HAP-1 (cell line): ENCODE results near the gene THRA.

Experiments
- DNase-seq, 2 experiments: peaks; one replicate each; pipeline ENCODE4 v3.0.0-alpha.2; 2016 to 2020; ENCODE audit warnings: low spot score in 2 of 2
- H3K27me3 ChIP-seq: fragments of 250-450 bp; sonication (Bioruptor Pico); 2 replicates; pipeline ENCODE4 v1.5.1; 2020; ENCODE audit warnings: low read depth, mild to moderate bottlenecking, moderate library complexity
- H3K36me3 ChIP-seq: fragments of 250-450 bp; sonication (Bioruptor Pico); replicated peaks from 2 replicates; pipeline ENCODE4 v1.5.1; 2020; ENCODE audit warnings: mild to moderate bottlenecking
- H3K4me1 ChIP-seq: fragments of 250-450 bp; sonication (Bioruptor Pico); 2 replicates; pipeline ENCODE4 v1.5.1; 2020; ENCODE audit warnings: mild to moderate bottlenecking
- H3K4me3 ChIP-seq: fragments of 250-450 bp; sonication (Bioruptor Pico); 2 replicates; pipeline ENCODE4 v1.5.1; 2020; ENCODE audit warnings: mild to moderate bottlenecking, moderate library complexity
- H3K9me3 ChIP-seq: fragments of 250-450 bp; sonication (Bioruptor Pico); 2 replicates; pipeline ENCODE4 v1.5.1; 2020; ENCODE audit warnings: mild to moderate bottlenecking, moderate library complexity
- in situ Hi-C: fragments of 300-500 bp; cut with MboI; formaldehyde crosslinking; loops from 3 replicates; pipeline ENCODE4 v1.14.3; 2020; ENCODE audit warnings: low sequenced_read_pairs, inconsistent platforms, mixed read lengths

The THRA gene

DNA sequence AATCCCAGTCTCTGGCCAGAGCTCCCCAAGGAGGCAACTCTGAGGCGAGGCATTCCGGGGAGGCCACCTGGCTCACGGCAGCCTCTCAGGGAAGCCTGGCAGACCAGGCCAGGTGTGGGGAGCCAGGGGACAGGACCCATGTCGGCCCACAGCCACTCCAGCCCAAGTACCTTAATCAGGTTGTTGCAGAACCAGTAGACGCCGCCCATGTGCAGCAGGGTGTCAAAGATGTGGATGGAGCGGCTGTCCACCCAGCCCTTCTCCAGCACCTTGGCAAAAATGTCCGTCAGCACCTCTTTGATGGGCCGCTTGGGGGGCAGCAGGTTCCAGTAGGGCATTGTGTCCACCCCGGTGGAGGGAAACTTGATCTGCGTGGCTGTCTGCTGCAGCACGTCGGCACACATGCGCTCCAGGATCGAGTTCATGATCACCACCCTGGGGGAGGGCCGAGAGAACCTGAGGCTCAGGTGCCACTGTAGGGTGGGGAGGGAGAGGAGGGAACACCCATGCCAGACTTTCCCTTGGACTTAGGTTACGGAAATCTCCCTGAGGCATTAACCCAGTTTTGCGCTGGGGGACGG is 39.7 kb upstream of the THRA start:
- DNase-seq = no peak
- in situ Hi-C loops = loop anchor here (10.0 kb wide), 1 partner anchor 272 kb away; no protein-coding TSS in a partner anchor
- H3K36me3 ChIP-seq = peaks cover 74% of the 10 kb centered on the region
- H3K4me1 ChIP-seq = no peaks in the 10 kb centered on the region
- H3K27me3 ChIP-seq = no peaks in the 10 kb centered on the region
- H3K9me3 ChIP-seq = no peaks in the 10 kb centered on the region
- no peak overlapping the region for H3K4me3 ChIP-seq

DNA sequence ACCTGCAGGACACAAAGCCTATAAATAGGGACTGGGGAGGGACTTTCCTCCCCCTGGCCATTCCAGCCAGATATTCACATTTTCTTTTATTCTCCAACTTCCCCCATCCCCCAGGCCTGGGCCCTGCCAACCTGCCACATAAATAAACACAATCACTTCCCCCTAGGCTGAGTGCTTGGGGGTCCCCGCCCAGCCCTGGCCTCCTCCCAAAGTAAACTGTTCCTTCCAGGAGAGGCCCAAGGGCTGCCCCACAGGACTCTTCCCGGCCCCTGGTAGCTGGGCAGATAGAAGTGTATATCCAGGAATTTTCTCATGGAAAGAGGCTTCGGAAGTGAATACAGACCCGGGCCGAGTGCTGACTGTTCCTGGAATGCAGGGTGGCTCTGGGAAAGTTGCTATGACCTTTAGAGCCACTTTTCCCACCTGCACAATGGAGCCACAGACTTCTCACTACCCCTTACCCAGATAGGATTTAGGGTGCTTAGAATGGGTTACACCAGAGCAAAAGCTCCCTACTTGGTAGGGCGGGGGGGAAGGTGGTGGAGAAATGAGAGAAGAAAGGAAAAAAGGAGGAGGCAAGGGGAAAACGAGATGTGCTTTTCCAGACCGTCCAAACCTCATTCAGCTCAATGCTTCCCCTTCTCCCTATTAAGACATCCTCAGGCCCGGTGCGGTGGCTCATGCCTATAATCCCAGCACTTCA is 39.0 kb upstream of the THRA start:
- no peak for DNase-seq
- in situ Hi-C loops = loop anchor here (10.0 kb wide), 1 partner anchor 271 kb away; no protein-coding TSS in a partner anchor
- Histone ChIP-seq H3K4me3 (no peak overlapping the region), H3K4me1 (no peaks in the 10 kb centered on the region), H3K9me3 (no peaks in the 10 kb centered on the region), H3K36me3 (peaks cover 78% of the 10 kb centered on the region), H3K27me3 (no peaks in the 10 kb centered on the region)

DNA sequence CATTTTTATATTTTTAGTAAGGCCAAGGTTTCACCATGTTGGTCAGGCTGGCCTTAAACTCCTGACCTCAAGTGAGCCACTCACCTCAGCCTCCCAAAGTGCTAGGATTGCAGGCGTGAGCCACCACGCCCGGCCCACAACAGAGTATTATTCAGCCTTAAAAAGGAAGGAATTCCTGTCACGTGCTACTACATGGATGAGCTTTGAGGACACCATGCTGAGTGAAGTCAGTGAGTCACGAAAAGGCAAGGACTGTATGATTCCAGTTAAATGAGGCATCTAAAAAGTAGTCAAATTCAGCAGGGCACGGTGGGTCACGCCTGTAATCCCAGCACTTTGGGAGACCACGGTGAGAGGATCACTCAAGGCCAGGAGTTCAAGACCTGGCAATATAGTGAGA is 37.9 kb upstream of the THRA start:
- no peaks in the 10 kb centered on the region for H3K9me3 ChIP-seq
- DNase-seq = no peak
- peaks cover 75% of the 10 kb centered on the region for H3K36me3 ChIP-seq
- no peaks in the 10 kb centered on the region for H3K27me3 ChIP-seq
- in situ Hi-C loops = loop anchor here (10.0 kb wide), 1 partner anchor 270 kb away; no protein-coding TSS in a partner anchor
- no peaks in the 10 kb centered on the region for H3K4me1 ChIP-seq
- H3K4me3 ChIP-seq = no peak overlapping the region

- H3K4me3 ChIP-seq = no peak overlapping the region
- in situ Hi-C loops = loop anchor here (10.0 kb wide), 1 partner anchor 269 kb away; no protein-coding TSS in a partner anchor
- H3K4me1 ChIP-seq = no peaks in the 10 kb centered on the region
- H3K9me3 ChIP-seq = no peaks in the 10 kb centered on the region
- peaks cover 69% of the 10 kb centered on the region for H3K36me3 ChIP-seq
- DNase-seq = no peak
- no peaks in the 10 kb centered on the region for H3K27me3 ChIP-seq
Measured at GRCh38 chr17:40025559-40025958, 37.2 kb upstream of the THRA start.

DNA sequence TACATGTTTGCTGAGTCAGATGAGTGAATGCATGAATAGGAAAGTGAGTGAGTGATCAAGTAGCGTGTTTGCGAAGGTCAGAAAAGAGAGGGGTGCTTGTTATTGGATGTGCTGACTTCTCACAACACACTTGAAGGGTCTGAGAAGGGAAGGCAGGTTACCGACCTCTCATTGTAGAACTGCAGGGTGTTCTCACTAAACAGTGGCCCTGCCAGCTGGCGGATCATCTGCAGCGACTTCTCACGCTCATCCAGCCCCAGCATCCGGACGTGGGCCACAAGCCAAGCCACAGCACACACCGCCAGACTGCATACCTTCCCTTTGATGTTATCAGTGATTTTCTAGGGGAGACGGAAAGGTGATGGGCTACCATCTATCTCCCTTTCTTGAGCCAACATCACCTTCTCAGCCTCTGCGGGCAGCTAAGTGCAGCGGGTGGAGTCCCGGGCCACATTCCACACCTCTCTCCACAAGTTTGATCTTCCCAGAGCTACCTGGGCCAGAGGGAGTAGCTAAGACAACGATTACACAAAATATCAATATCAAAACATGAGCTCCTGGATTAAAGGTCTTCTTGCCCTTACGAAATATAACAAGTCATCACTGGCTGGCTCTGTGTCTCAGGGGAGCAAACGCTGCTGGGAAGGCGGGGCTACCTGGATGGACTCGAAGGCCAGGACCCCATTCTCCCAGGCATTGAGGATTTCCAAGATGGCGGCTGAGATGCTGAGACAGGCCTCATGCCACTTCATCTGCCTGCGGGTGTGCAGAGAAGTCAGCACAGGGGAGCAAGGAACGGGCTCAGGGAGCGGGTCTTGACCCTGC is 36.6 kb upstream of the THRA start:
- H3K4me1 ChIP-seq = no peaks in the 10 kb centered on the region
- no peaks in the 10 kb centered on the region for H3K9me3 ChIP-seq
- DNase-seq = no peak
- no peak overlapping the region for H3K4me3 ChIP-seq
- in situ Hi-C loops = loop anchor here (10.0 kb wide), 1 partner anchor 269 kb away; no protein-coding TSS in a partner anchor
- H3K36me3 ChIP-seq = peaks cover 69% of the 10 kb centered on the region
- H3K27me3 ChIP-seq = no peaks in the 10 kb centered on the region

DNA sequence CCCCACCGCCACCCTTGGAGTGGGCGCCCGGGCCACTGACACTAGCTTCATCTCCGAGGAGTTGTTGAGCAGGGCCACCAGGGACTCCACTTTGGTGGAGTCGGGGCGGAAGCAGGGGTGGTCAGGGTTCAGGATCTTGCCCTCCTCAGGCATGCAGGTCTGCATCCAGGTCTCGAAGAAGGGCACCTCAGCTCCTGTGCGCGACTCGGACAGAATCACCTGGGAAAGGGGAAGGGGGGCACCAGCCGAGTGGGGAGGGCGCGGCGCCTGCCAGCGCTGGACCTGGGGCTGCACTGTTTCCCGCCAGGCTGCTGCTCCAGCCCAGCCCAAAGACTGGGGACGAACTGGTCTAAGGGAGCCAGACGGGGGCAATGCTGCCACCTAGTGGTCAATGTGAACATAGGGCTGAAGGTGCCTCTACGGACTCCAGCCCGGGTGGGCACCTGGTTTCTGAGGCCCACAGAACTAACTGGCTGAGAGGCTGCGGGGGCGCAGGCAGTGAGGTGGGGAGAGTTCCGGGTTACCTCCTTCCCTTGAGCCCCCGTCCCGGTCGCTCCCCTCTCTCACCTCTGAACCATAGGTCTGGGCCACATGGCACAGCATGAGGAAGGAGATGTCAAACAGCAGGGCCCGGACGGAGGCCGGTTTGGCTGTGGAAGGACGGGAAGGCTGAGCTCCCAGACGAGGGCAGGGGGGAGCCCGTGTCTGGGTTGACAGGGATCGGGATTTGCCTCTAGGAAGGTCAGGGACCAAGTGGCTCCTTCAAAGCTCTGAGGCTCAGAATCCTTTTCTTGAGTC is 35.8 kb upstream of the THRA start:
- Histone ChIP-seq H3K36me3 (peaks cover 69% of the 10 kb centered on the region), H3K9me3 (no peaks in the 10 kb centered on the region), H3K27me3 (no peaks in the 10 kb centered on the region), H3K4me1 (no peaks in the 10 kb centered on the region), H3K4me3 (no peak overlapping the region)
- DNase-seq = peak; percentile 56 to 88
- in situ Hi-C loops = loop anchor here (10.0 kb wide), 1 partner anchor 268 kb away; no protein-coding TSS in a partner anchor

DNA sequence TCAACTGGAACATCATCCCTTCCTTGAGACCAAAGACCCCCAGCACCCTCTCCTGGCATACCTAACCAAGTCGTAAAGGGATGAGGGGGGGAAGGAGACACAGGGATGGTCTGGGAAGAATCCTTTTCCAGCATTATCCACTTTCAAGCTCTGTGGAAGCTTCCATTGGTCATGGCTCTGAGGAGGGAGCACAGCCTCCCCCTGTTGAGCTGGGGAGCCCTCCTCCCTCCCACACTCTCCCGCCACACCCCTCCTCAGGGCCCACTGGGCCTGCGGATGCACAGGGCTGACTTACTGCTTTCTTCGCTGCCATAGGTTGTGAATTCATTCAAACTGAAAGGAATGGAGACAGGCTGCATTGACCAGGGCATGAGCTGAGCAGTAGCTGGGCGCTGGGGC is 35.2 kb upstream of the THRA start:
- peaks cover 70% of the 10 kb centered on the region for H3K36me3 ChIP-seq
- H3K27me3 ChIP-seq = no peaks in the 10 kb centered on the region
- H3K9me3 ChIP-seq = no peaks in the 10 kb centered on the region
- in situ Hi-C loops = loop anchor here (10.0 kb wide), 1 partner anchor 267 kb away; no protein-coding TSS in a partner anchor
- H3K4me3 ChIP-seq = no peak overlapping the region
- H3K4me1 ChIP-seq = no peaks in the 10 kb centered on the region
- DNase-seq = no peak

DNA sequence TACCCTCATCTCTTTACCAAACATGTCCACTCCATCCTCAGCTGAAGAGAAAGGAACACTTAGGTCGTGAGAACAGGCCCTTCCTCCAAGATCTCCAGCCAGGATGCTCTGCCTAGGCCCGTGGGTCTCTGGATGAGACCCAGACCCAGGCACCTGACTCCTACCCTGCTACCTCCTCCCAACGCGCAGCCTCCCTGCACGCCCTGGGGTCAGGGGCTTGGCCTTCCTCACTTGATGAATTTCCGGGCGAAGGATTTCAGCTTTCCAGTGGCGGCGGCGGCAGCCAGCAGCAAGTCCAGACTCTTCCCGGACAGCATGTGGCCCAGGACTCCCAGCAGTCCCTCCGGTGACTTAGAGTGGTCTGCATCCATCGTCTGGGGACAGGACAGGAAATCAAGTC is 34.2 kb upstream of the THRA start:
- Histone ChIP-seq H3K4me3 (no peak overlapping the region), H3K4me1 (no peaks in the 10 kb centered on the region), H3K9me3 (no peaks in the 10 kb centered on the region), H3K27me3 (no peaks in the 10 kb centered on the region), H3K36me3 (peaks cover 74% of the 10 kb centered on the region)
- in situ Hi-C loops = loop anchor here (10.0 kb wide), 1 partner anchor 266 kb away; no protein-coding TSS in a partner anchor
- no peak for DNase-seq

DNA sequence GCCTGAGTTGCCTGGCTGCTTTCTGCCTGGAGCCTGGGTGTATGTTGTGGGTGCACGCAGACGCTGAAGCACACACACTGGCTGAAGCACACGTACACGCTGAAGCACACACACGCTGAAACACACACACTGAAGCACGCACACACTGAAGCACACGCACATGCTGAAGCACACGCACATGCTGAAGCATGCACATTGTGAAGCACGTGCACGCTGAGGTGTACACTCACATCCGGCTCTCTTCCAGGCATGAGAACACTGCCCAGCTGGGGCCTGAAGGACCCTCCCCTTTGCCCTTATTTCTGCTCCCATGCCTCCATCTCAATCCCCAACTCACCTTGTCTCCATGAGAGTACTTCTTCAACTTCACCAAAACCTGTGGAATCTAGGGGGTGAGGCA is 31.1 kb upstream of the THRA start:
- Histone ChIP-seq H3K27me3 (no peaks in the 10 kb centered on the region), H3K4me3 (no peak overlapping the region), H3K36me3 (peaks cover 78% of the 10 kb centered on the region), H3K4me1 (no peaks in the 10 kb centered on the region), H3K9me3 (no peaks in the 10 kb centered on the region)
- no peak for DNase-seq
- in situ Hi-C loops = loop anchor here (10.0 kb wide), 1 partner anchor 133 kb away; no protein-coding TSS in a partner anchor

DNA sequence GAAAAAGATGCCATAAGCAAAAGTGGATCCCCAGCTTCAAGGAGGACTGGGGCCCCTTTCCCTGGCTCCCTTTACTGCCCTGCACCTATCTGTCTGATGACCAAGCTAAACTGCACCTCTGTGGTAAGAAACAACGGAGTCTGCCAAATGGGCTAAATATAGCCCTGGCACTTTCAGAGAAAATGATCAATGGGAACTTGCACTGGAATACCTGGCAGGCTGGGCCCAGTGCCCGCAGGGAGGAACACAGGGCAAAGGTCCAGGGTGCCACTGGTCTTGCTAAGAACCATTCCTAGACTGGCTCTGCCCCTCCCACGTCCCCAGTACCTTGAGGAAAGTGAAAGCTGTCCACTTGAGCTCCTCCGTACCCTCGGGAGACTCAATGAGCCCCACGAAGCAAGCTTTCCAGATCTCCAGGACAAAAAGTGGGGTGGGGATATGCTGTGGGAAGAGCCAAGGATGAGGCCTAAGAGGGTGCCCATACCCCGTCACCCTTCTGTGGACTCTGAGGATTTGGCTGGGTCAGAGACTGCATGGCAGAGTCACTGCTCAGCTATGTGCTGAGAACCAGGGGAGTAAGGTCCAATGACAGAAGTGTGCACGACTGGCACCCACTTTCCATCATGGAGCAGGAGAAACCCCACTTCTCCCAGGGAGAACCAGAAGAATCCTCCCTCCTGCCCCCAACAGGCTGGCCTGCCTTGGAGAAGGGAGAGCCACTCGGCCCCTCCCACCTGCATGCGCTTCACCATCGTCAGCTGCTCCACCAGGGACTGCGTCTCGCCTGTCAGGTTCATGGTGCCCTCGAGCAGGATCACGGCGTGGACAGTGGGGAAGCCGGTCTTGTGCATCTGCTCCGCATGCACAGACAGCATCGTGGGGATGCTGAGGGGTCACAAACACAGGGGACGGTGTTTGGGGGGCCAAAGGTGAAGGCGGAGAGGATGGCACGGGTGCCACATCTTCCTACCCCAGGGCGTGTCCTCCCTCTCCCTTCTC is 30.1 kb upstream of the THRA start:
- Histone ChIP-seq H3K9me3 (no peaks in the 10 kb centered on the region), H3K27me3 (no peaks in the 10 kb centered on the region), H3K36me3 (peaks cover 69% of the 10 kb centered on the region), H3K4me1 (no peaks in the 10 kb centered on the region), H3K4me3 (no peak overlapping the region)
- in situ Hi-C loops = loop anchor here (10.0 kb wide), 1 partner anchor 132 kb away; no protein-coding TSS in a partner anchor
- DNase-seq = no peak

GRCh38 chr17:40033339-40033738 is 29.4 kb upstream of the THRA start:
- no peaks in the 10 kb centered on the region for H3K27me3 ChIP-seq
- H3K36me3 ChIP-seq = peaks cover 68% of the 10 kb centered on the region
- in situ Hi-C loops = loop anchor here (10.0 kb wide), 1 partner anchor 131 kb away; no protein-coding TSS in a partner anchor
- H3K4me3 ChIP-seq = no peak overlapping the region
- no peaks in the 10 kb centered on the region for H3K9me3 ChIP-seq
- DNase-seq = no peak
- no peaks in the 10 kb centered on the region for H3K4me1 ChIP-seq
